GM19463 (cell line): Measurements from ENCODE around the gene CEBPA.

Experiments used
- ATAC-seq: cut with Tn5 transposase; IDR thresholded peaks from one replicate; pipeline ENCODE4 v1.9.1; 2021; ENCODE audit warnings: mild to moderate bottlenecking, moderate library complexity; ENCODE audit not compliant: unreplicated experiment

CEBPA gene

DNA sequence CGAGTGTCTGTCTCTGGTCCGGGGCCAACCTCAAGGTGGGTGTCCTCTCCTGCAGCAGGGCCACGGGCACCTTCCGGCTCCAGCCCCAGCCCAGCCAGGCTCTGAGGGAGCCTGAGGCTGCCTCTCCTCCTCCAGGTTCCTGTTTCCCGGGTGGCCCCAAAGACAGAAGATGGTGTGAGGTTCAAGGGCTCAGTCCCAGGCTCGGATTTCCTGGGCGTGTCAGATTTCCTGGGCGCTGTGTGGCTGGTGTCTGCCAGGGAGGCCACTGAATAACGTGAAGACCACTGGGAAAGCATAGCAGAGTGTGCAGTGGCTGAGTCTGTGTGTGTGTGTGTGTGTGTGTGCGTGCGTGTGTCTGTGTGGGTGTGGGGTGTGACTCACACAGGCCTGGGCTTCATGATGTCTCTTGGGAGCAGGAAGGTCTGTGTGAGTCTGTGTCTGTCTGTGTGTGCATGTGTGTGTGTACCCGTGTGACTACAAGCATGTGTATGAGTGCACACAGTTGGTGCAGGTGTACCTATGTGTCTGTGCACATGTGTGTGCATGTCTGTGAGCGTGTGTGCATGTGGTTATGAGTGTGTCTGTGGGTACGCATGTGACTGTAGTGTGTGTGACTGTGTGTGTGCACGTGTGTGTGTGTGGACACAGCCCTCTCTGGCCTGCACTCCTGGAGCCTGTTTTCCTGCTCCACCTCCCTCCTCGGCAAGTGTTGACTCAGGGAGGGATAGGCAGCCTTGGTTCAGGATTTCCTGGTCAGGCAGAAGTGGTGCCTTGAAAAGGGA, 28.3 kb downstream of the CEBPA start:
- no peak for ATAC-seq

- ATAC-seq, result no peak
Measured at GRCh38 chr19:33273065-33273736, 29.1 kb downstream of the CEBPA start.

DNA sequence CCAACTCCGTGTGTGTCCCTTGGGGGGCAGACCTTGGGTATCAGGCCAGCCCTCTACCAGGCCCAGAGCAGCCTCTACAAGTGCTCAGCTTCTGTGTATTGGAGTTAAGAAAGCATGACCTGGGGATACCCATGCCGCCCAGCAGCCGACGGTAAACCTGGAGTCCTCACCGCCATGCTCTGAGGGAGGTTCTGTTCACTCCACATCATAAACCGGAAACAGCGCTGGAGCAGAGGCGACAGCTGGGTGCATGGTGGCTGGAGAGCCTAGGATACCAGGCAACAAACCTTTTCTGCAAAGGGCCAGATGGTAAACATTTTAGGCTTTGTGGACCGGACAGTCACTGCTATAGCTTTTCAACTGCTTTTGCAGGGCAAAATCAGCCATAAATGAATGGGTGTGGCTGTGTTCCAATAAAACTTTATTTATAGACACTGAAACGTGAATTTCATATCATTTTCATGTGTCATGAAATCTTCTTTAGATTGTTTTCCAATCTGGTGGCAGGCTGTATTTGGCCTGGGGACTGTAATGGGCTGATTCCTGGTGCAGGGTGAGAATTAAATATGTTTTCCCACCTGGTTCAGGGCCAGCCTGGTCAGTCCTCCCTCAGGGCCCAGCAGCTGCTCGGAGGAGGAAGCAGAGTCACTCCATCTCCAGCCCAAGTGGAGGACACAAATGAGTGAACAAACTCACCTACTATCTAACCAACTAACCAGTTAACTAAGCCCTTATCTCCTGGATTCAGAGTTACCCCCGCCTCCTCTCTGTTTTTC, 30.9 kb downstream of the CEBPA start:
- ATAC-seq, result no peak

- ATAC-seq, result no peak
Measured at GRCh38 chr19:33270769-33271168, 31.6 kb downstream of the CEBPA start.

DNA sequence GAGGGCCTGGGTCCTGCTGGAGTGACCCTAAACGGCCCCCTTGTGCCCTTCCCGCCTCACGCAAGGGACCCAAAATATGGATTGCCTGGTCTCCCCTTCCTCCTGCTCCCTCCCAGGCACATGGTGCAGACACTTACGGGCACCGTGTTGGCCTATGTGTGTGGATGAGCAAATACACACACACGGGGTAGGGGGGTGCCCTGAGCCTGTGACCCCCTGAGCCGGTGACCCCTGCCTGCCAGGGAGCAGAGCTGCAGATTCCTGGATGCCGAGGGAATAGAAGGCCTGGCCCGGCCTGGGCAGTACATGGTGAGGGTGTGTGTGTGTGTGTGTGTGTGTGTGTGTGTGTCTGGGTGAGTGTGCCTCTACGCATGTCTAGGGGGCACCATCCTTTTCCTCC, 33.3 kb downstream of the CEBPA start:
- no peak for ATAC-seq

DNA sequence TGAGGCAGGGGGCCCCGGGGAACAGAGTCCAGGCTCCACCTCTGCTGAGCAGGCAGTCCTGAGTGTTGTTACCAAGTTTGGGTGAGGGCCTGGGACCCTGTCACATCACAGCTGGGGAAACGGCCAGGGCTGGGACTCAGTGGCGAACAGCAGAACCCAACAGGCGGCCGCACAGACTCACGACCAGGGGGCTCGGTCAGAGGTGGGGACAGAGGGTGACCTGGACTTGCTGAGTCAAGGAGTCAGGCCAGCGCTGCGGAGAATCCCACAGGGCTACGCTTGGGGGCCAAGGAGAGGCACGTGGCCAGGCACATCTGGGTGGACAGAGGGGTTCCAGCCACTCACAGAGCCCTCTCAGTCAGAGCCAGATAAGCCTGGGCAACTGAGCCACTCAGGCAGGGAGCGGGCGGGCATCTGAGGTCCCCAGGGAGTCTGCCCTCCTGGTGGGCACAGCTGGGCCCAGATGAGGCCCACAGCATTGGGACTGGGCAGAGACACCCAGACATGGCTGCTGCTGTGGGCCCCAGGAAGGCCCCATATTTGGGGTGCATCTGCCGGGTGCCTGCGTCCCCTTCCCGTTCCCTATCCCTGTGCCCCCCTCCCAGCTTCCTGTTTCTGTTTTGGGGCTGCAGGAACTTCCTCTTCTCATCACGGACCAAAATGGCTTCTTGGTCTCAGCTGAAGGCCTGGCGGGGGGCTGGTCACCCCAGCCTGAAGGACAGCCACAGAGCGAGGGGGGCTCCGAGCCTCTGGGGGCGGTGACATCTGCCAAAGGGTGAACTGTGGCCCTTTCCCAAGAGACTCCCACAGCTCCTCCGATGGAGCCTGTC, 34.0 kb downstream of the CEBPA start:
- no peak for ATAC-seq

GRCh38 chr19:33267706-33268105, 34.6 kb downstream of the CEBPA start:
- no peak for ATAC-seq

GRCh38 chr19:33266974-33267484, 35.3 kb downstream of the CEBPA start:
- no peak for ATAC-seq

- no peak for ATAC-seq
Measured at GRCh38 chr19:33264881-33265445, 37.4 kb downstream of the CEBPA start.

- no peak for ATAC-seq
Measured at GRCh38 chr19:33263325-33264023, 38.9 kb downstream of the CEBPA start.

DNA sequence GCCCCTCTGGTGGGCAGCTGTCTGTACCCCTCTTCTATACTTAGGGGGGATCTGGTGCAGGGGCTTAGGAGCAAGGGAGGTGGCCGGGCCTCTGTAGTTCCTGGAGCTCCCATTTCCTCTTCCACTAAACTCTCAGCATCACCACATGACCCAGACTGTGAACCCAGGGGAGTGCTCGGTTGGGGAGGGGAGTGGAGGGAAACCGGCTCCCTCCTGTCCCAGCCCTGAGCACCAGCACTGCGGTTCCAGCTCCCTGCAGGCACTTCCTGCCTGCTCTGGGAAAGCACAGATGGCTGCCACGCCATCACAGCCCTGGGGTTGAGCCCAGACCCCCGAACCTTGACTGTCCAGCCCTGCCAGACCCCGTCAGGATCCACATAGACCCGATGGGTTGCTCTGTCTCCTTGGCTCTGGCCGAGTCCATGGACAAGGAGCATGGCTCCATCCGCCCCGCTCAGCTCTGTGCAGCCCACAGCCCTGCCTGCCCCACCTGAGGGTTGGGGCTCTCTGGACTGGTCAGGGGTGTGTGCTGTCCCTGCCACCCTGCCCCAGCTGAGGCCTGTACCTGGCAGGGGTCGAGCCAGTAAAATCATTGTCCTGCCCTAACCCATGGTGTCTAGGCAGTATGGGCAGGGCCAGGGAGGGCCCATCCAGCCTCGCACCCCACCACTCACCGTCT, 40.7 kb downstream of the CEBPA start:
- ATAC-seq, result no peak

DNA sequence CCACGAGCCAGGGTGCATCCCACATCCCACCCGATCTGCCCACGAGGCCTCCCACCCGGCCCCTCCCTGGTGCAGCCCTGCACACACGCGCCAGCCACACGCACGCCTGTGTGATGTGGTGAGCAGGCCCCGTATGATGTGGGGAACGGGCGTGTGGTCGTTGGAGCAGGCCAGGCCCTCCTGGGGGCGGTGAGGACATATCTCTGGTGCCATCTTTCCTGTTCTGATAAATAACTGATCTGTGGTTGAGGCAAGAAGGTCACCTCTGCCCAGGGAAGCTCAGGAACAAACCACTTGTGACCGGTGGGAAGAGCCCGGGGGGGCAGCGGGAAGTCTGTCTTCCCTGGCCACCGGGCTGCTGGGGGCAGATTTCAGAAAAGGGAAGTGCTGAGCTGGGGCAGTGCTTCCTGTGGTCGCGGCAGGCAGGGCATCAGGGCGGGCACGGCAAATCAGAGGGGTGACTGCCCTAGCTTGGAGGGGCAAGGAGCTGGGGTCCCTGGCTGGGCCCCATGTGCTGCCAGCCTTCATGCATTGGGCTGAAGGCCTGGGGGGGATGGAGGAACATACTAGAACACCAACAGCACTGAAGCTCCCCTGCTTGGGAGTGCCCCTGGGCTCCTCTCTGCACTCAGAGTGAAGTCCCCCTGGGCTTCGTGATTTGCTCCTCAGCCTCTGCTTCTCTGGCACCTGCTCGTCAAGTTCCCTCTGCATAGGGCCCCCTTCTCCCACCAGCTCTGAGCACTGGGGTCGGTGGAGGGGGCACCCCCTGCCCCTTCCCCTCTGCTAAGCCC, 41.5 kb downstream of the CEBPA start:
- ATAC-seq, result no peak

- ATAC-seq, result no peak
Measured at GRCh38 chr19:33259539-33259938, 42.8 kb downstream of the CEBPA start.

GRCh38 chr19:33257828-33258227, 44.5 kb downstream of the CEBPA start:
- ATAC-seq, result no peak

- ATAC-seq, result no peak
Measured at GRCh38 chr19:33256261-33256660, 46.1 kb downstream of the CEBPA start.

DNA sequence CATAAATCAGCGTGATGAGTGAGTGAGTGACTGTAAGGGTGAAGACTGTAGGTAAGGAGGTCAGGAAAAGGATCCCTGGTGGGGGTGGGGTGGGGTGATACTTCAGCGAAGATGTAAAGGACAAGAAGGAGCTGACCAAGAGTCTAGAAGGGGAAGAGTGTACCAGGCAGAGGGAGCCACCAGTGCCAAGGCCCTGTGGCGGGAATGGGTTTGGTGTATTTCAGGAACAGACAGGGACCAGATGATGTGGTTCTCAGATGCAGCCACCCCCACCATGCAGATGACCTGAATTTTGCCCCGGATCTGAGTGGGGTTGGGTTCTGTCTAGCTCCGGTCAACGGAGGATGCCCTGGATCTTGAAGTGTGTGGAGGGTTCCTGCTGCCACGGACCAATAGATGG, 46.6 kb downstream of the CEBPA start:
- ATAC-seq, result no peak

DNA sequence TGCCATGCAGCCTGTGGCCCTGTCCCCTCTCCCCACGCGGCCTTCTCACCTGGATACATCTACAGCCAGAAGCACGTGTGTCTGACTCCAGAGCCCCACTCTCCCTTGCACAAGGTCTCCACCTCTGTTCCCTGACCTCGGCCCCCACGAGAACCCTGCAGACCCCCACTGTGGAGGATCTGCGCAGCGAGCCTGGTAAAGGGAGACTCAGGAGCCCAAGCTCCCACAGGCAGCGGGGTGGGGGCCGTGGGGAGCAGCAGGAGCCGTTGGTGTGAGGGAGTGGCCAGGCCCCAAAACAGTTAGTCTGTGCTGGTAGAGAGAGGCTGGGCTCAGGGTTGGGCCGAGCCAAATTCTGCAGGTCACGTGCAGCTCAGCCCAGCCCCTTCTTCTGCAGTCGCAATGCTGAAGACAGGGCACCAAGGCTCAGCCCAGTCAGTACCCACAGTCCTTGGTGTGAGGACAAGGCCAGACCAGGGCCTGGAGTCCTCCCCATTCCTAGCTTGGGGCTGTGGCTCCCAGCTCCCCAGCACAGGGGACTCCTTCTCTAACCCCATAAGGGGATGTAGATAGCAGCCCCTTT, 48.0 kb downstream of the CEBPA start:
- ATAC-seq, result no peak

- no peak for ATAC-seq
Measured at GRCh38 chr19:33252971-33253370, 49.4 kb downstream of the CEBPA start.
